Lower lobe of right lung (tissue), 2 donors: ENCODE results near the gene TBC1D8. TPM values are rescaled to one million over a fixed set of nuclear protein-coding genes. Genes with fewer than 3 reads are reported as not detected.

Experiments used
- ATAC-seq, 2 donors: fragments of 200-7000 bp; cut with Tn5 transposase; one replicate each; pipeline ENCODE4 v1.9.1; 2020 to 2022; ENCODE audit warnings: mild to moderate bottlenecking in 2 of 2, moderate library complexity in 2 of 2
- DNase-seq: peaks from one replicate; pipeline ENCODE4 v3.0.0-alpha.2; 2020
- H3K27ac ChIP-seq: fragments of 200-600 bp; one replicate; pipeline ENCODE4 v1.8.0; 2022
- H3K27me3 ChIP-seq: fragments of 200-600 bp; one replicate; pipeline ENCODE4 v1.8.0; 2022; ENCODE audit warnings: low read depth
- H3K36me3 ChIP-seq: fragments of 200-600 bp; one replicate; pipeline ENCODE4 v1.8.0; 2022; ENCODE audit warnings: mild to moderate bottlenecking
- H3K4me1 ChIP-seq: fragments of 200-600 bp; one replicate; pipeline ENCODE4 v1.8.0; 2022
- H3K4me3 ChIP-seq: fragments of 200-600 bp; one replicate; pipeline ENCODE4 v1.8.0; 2022; ENCODE audit warnings: mild to moderate bottlenecking
- H3K9me3 ChIP-seq: fragments of 200-600 bp; one replicate; pipeline ENCODE4 v1.8.0; 2022
- CTCF ChIP-seq: fragments of 200-600 bp; IDR thresholded peaks from one replicate; pipeline ENCODE4 v1.8.0; 2022; ENCODE audit warnings: antibody characterized with exemption, mild to moderate bottlenecking
- intact Hi-C: fragments of 100-400 bp; cut with DNase I; formaldehyde crosslinking; loops from one replicate; pipeline ENCODE4 v1.11.0; 2022
- total RNA-seq: library from RNA; stranded (reverse); fragmentation: NEBNext Ultra II Directional; extraction: Animal tissue kit (Norgen Biotek cat#: 25700); gene quantifications from one replicate; pipeline ENCODE4 v1.2.1, GENCODE V29; 2021
- donor health status: DM: no; HTN: yes; CAD: no; lungs with severe emphysema.

Gene TBC1D8
- total RNA-seq, 1 donor from 2014 or later: 30.2 TPM

- ATAC-seq (peak; percentile 38 to 42), DNase-seq (no peak)
- H3K27ac ChIP-seq: no peak overlapping the region
- peak; percentile 38 for TF ChIP-seq CTCF
- no peak overlapping the region for H3K4me3 ChIP-seq
- no peaks in the 10 kb centered on the region for H3K9me3 ChIP-seq
- intact Hi-C loops: no loop called here
- H3K4me1 ChIP-seq: peaks cover 14% of the 10 kb centered on the region
- no peaks in the 10 kb centered on the region for H3K27me3 ChIP-seq
- H3K36me3 ChIP-seq: peaks cover 69% of the 10 kb centered on the region
These were observed 112.5 kb downstream of the TBC1D8 start for GRCh38 chr2:101038455-101039255.

GRCh38 chr2:101037161-101037755, 113.9 kb downstream of the TBC1D8 start:
- Histone ChIP-seq H3K9me3 (no peaks in the 10 kb centered on the region), H3K36me3 (peaks cover 82% of the 10 kb centered on the region), H3K27me3 (no peaks in the 10 kb centered on the region), H3K4me3 (no peak overlapping the region), H3K4me1 (peaks cover 14% of the 10 kb centered on the region), H3K27ac (no peak overlapping the region)
- TF ChIP-seq CTCF: no peak
- DNase-seq (no peak), ATAC-seq (no peak)
- intact Hi-C loops: no loop called here

GRCh38 chr2:101036562-101036961, 114.6 kb downstream of the TBC1D8 start:
- Histone ChIP-seq H3K4me3 (no peak overlapping the region), H3K9me3 (no peaks in the 10 kb centered on the region), H3K27ac (no peak overlapping the region), H3K4me1 (peaks cover 14% of the 10 kb centered on the region), H3K36me3 (peaks cover 89% of the 10 kb centered on the region), H3K27me3 (no peaks in the 10 kb centered on the region)
- intact Hi-C loops: no loop called here
- DNase-seq (no peak), ATAC-seq (no peak)
- TF ChIP-seq CTCF: peak; percentile 42

- no peak overlapping the region for H3K4me3 ChIP-seq
- DNase-seq (no peak), ATAC-seq (no peak)
- H3K27me3 ChIP-seq: no peaks in the 10 kb centered on the region
- H3K27ac ChIP-seq: peak overlapping the region; percentile 9
- peaks cover 70% of the 10 kb centered on the region for H3K36me3 ChIP-seq
- TF ChIP-seq CTCF: no peak
- no peaks in the 10 kb centered on the region for H3K9me3 ChIP-seq
- H3K4me1 ChIP-seq: no peaks in the 10 kb centered on the region
- intact Hi-C loops: no loop called here
These were observed 119.0 kb downstream of the TBC1D8 start for GRCh38 chr2:101032084-101032776.

GRCh38 chr2:101030866-101031554, 120.2 kb downstream of the TBC1D8 start:
- Histone ChIP-seq H3K27ac (no peak overlapping the region), H3K4me1 (no peaks in the 10 kb centered on the region), H3K9me3 (no peaks in the 10 kb centered on the region), H3K4me3 (no peak overlapping the region), H3K36me3 (peaks cover 75% of the 10 kb centered on the region), H3K27me3 (no peaks in the 10 kb centered on the region)
- no peak for TF ChIP-seq CTCF
- ATAC-seq (peak; percentile 49 to 54), DNase-seq (no peak)
- intact Hi-C loops: no loop called here
